ENCODE measurements around the gene LAD1.
A peak's percentile ranks its signal among the peaks of the same experiment; 100 is the strongest.

Gene LAD1

DNA sequence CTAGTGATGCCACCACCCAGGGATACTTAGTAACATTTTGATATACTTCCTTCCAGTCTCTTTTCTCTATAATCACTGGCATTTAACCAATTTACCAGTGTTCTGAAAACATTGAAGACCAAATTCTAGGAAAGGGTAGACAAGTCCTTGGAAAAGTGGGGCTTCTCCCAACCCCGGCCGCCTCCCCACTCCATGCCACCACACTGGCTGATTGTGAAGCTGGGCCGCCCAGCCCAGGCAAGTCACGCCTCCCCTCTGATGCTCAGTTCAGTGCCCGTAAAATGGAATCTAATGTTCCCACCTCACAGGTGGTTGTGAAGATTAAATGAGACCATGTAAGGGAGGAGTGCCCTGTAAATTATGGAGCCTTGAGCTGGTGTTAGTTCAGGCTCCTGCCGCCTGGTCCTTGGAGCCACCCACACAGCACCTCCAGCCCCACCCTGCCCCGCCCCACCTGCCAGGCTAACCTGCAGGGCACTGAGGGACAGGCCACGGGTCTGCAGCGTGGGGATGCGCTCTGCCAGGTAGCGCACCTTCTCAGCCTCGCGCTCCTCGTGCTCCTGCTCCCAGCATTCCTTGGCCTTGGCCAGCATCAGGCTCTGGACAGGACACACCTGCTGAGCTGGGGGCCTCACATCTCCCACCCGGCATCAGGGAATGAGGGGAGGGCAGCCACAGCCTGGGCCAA, 15.1 kb upstream of the LAD1 start:
- DNase-seq: no peak

DNA sequence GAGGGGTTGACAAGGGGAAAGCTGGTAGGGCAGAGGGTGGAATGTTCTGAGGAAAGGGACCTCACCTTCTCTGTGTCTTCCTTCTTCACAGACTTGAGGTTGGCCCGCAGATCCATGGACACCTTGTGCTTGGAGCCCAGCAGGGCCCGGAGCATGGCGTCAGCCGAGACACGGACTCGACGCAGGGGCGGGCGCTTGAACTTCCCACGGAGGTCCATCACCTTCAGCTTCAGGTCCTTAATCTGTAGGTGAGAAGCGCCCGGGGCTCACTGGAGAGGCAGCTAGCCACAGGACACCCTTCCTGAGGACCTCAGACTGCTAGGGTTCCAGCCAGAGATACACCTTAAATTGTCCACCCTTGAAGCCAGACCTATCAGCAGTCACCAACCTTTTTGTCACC, 12.2 kb upstream of the LAD1 start:
- DNase-seq: no peak

DNA sequence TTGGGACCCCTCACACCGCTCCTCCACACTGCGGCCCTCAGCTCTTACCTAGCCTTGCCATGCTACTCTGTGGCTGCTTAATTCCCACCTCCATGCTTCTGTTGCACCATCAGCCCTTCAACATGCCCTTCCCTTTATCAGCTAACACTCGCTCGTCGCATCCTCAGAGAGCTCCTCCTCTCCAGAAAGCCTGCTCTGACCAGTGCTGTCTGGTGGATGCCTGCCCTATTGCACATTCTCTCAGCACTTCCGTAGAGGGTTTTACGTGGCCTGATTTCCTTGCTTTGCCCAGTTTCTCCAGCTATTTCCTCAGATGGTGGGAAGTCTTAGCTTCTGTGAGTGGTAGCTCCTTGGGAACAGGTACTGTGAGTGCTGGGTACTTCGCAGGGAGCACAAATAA, 10.3 kb upstream of the LAD1 start:
- no peak for DNase-seq

DNA sequence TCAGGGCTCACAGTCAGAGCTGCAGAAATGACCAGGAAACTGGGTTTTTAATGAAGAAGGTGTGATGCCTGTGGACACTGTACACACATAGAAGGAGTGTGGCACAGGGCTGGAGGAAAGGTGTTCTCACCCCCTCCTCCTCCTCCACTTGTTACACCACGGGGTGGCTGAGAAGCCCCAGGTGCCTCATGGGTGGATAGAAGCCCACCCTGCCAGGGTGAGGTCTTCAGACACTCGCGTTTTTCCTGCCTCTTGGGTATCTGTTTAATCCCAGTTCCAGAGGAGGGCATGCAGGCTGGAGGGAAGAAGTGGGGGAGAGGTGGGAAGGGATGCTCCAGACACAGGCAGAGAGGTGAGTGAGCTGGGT, 9.7 kb upstream of the LAD1 start:
- DNase-seq: no peak

DNA sequence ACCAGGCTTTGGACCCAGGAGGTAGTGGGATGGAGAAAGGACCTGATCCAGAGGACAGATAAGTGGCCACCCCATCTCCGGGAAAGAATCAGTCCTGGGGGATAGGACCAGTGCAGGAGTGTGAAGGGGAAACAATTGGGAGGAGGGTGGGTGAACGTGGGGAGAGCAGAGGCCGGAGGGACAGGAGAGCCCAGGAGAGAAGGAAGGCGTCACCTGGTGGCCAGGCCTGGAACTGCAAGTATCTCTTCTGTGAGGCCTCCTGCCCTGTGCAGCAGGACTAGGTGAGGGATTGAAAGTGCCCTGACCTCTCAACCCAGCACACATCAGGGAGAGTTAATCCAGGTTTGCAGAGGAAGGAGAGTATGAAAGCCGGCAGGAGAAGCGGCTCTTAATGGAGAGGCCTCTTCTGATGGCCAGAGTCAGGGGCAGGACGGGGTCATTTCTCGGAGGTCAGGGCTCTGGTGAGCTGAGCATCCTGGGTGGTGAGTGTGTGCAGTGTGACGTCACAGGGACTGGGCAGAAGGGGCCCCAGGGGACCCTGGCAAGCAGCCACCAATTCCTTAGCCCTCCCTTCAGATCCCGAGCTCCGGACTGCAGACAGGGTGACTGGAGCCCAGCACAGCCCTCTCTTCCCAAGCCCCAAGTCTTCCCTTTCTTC, 9.2 kb upstream of the LAD1 start:
- DNase-seq: peak; percentile 89

DNA sequence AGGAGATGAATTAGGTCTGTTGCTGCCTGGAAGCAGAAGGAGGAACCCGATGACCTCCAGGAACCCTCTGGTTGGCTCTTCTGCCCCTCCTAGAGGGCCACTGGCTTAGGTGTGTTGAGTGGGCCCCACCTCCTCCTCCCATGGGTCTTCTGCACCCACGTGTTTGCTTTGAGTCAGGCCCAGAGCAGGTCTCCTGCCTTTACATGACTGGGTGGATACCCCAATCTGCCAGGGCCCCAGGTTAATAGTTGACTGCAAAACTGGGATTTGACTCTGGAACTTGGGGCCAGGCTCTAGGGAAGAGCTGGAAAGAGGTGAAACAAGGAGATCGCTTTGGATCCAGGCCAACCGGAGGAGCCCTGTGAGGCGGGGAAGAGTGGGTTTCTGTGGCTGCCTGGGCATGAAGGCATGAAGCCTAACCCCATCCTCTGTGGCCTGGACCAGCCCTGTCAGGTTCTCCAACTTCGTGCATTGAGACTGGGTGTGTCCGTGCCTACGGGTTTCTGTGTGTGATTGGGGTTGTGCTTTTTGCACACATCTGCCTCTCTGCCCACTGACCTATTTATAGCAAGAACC, 7.8 kb upstream of the LAD1 start:
- DNase-seq: no peak

DNA sequence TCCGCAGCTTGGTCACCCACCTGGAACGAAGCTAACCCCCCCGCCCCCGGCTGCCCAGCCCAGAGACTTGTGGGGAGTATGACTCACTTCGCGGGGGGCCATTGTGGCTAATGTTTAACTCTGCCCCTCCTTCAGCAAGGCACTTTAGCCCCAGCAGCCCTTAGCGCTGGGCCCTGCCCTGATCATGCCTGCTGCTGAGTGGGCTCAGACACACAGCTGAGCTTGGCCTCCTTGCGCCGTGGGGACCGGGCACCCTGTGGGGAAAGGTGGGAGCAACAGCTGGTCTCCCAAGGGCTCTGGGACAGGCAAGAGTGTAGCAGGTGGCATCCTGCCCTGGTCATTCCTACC, 6.3 kb upstream of the LAD1 start:
- DNase-seq: no peak

DNA sequence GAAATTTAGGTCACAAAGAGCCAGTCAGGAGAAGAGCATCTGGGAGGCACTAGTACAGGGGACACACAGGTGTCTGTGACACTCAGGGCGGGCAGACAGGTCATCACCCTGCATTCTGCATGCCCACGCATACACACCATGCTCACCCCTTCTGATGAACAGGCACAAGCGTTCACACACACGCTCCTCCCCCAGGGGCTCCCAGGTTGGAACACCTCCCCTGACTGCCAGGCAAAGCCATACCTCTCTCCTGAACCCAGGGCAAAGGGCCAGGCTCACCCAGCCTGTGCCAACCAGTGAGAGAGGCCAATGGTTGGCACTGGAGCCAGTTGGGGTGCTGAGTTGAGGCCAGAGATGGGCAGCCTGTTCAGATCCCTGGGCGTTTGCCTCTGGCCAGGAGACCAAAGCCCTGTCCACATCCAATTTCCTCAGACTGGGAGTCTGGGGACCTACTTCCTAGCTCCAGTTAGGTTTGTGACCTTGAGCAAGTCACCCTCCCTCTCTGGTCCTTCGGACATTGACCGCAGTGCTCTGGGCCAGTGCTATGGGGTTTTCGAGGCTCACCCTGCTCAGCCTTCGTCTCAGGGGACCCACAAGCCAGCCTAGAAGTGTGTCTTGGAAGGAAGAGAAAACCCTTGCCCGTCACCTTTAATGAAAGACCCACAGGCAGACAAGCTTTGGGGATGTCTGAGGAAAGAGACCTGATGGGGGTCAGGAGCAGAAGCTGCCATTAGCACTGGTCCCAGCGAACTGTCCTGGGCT, 5.8 kb upstream of the LAD1 start:
- DNase-seq: no peak

DNA sequence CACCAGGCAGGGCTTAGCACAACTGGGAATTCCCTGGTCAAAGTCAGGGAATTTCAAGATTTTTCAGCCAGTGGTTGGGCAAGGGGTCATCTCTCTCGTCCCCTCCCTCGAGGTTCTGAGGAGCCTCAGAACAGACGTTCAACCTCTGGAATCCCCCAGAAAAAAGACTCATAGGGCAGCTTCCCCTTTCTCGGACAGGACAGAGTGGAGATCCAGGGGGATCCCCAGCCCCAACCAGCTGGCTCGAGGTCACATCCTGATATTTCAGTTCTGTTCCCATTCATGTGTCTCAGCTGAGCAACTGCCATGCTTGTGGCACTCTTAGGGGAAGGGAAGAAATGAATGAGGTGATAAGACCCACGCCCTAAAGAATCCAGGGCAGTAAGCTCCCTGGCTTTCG, 4.9 kb upstream of the LAD1 start:
- peak; percentile 96 for DNase-seq

DNA sequence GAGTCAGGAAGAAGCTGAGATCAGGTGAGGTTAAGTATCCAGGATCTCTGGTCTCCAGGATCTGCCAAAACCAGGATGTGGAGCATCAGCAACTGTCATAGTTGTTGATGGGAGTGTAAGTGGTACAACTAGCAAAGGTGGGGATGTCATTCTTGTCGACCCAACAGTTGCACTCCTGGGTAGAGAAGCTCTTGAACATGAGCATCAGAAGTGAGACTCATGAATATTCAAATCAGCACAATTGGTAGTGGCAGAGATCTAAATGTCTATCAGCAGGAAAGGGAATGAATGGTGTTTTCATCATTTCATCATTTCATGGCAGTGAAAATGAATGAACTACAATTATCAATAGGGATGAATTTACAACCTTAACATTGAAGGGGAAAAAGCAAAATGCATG, 4.2 kb upstream of the LAD1 start:
- DNase-seq: no peak

DNA sequence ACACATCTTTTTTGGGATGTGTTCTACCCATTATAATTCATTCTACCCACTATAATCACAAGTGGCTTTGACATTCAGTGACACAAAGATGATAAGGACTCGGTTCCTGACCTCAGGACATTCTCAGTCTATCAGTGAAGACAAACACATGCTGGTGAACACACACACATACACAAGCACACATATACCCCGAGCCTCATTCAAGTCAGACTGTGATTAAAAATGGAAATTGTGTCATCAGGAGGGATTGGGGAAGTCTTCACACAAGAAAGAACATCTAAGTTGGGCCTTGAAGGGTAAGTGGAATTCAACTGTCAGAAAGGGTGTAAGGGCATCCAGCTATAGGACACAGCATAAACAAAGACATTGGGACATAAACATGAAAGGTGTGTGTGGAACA, 2.6 kb upstream of the LAD1 start:
- peak; percentile 50 for DNase-seq

DNA sequence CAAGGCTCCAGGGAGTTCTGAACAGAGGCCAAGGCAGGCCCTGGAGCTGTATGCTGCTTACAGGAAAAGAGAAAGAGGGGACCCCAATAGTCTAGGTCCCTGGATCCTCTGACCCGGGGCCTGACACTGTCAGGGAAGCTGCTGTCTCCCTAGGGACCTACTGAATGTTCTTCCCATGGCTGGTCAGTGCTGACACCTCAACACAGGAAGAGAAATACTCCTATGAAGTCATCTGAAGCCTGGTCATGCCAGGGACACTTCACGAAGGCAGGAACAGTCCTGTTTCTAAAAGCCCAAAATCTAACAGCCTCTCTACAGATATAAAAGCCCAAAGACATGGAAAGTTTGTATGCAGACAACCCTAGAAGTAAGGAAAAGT, 1.7 kb upstream of the LAD1 start:
- DNase-seq: peak; percentile 25

DNA sequence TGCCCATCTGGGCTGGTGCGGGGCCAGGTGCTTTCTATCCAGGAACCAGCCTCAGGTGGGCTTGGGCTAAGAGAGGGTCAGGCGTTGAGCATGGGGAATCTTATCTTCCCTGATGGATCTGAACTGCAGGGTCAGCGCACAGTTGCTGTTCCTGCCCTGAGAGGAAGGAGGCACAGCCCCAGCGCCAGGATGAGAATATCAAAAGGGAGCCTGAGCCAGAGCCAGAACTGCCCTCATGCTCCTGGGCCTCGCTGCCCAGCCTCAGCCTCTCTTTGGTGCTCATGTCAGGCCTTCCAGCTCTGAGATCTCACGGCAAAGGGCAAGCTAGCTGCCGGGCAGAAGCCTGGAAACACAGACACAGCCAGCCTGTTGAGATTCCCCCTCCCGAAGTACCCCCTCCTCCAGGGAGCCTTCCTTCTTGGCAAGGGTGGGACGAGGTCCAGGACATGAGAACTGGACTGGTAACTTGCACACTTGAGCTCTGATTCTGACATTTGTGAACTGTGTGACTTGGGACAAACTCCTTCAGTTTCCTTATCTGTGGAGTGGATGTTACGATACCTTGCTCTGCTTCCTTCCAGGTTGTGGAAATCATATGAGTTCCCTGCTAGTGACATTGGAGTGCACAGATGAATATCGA, 1.2 kb upstream of the LAD1 start:
- DNase-seq: no peak

DNA sequence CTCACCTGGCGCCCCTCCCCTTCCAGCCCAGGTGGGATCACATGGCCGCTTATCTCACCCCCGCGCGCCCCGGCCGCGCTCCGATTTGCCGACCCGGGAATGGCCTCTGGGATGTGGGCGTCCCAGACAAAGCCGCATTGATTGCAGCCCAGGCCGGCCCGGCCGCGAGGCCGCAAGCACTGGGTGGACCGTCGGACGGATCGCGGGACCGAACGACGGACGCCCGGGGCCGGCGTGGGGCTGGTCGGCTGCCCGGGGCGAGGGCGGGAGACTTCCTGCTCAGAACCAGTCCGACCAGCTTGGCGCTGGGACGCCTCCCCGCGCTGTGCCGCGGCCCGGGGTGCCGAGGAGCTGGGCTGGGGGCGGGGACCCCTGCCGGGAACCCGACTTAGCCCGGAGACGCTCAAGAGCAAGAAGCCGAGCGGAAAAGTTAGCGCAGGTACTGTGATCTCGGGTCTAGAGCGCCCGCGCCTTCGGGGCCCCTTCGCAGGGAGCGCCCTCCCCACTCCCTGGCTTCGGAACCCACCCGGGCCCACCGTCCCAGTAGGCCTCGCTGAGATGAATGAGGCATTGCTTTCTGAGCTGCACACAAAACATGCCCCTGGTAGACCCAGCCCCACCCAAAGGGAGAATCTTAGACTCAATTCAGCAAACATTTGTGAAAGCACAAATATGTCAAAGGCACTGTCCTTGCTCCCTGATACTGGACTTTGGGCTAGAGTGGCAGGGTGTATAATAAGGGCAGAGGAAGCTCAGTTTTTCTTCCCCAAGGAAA, 415 bp upstream of the LAD1 start:
- DNase-seq: peak; percentile 31

DNA sequence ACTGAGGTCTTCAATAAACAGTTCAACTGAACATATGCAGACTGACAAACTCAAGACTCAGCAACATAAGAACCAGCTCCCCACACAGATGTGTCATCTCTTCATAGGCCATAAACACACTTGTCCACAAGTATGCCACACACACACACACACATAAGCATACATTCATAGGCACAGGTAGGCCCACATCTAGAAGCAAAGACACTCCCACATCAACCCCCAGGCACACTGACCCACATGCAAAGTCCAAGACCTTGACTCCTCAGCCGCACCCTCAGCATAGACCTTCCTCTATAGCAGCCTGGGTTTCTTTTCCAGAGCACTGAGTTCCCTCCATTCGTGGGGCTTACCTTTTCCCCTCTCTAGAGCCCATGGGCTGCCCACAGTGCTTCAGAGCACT, 1.4 kb downstream of the LAD1 start:
- DNase-seq: no peak

DNA sequence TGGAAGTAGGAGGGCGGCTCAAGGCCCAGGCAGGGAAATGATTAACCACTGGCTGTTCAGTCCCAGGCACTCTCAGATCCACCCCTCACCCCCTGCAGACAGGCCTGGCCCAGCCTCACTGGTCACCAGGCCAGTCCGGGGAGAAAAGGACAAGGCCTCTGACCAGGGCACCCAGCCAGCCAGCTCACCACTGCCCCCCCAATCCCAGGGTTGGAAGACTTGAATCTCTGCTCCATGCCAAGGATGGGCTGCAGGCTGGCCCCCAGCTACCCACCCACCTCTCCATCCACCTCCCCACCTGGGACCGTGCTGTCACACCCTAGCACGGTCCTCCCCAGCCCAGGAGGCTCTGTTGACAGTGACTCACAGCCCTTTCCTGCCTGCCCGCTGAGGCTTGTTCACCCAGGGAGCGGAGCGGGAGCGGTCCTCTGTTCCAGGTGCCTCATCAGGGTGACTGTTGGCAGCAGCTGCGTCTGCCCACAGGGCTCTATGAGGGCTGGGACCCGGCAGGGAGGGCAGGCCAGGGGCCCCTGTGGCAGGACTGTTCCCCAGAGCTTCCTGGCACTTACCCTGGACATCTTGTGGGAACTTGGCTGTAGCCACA, 2.2 kb downstream of the LAD1 start:
- DNase-seq: no peak

DNA sequence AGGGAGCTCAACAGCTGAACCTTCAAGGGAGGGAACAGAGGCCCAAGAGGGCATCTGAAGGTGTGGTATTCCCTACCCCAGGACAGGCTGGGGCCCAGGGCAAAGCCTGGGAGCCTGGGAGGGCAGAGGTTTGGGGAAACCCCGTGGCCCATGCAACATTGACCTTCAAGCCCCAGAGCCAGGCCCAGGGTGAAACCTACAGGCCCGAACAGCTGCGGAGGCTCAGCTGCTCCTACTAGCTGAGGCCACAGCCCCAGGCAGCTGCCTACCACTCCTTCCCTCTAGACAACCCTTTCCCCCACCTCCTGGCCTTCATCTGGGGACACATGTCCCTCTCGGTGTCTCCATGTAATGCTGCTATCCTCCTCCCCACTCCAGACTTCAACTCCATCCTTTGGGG, 3.2 kb downstream of the LAD1 start:
- no peak for DNase-seq

DNA sequence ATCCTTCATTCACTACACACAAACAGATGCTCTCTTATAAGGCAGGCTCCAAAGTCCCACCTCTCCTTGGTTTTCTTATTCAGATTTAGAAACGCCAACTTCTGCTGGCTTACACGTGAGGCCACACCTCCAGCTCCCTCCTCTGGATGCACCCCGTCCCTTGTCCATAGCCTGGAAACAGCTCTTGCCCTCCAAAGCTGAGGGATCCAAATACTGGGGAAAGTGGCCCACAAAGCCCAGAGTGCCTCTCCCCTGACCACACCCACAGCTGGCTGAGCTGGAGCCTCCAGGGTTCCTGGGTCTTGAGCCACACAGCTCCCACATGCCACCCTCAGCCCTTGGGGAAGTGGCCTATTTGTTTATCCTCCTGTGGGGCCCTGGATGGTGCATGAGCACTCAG, 4.5 kb downstream of the LAD1 start:
- no peak for DNase-seq

DNA sequence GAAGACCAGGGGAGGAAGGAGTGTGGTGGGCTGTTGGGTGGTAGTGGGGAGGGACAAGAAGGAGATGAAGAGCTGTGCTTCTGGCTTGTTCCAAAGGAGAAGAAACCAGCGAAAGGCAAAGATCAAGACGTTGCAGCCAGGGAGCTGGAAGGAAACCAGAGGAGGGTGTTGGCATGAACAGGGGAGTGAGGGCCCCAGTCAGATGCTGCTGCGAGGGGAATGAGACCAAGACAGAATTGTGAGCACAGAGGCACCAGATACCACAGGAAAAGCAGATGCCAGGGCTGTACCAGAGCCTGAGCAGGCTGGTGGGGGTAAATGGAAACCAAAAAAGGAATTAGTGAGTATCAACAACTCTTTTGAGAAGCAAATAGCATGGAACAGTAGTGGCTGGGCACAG, 6.0 kb downstream of the LAD1 start:
- no peak for DNase-seq

DNA sequence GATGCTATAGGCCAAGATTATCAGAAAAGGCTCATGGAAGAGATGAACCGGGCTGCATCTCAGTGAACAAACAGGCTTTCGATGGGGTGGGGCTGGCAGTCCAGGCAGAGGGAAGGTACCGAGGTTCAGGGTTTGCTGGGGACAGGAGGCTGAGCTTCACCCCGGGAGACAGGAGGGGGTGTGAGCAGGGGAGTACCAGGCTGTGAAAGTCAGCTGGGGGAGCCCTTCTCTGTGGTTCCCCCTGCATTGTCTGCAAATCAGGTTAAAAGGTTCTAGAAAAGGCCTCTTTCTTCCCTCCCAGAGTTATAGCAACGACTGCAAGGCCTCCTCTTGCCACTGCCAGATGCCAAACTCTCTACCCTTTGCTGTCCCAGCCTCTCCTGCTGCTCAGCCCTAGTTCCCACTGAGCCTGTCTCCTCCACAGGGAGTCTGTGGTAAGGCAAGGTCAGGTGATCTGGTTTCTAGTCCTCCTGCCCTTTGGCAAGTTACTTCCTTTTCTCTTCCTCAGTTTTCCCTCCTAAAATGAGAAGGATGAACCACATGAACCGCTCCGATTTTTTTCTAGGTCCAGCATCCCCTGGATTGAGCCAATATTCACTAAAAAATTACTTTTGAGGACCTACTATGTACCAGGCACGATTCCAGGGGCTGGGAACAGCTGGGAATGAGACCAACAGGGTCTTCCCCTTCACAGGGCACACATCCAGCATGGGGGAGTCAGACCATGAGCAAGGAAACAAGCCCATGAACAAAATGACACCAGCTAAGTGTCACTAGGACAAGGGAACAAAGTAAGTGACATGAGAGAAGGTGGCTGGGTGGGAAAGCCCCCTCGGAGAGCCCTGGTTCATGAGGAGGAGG, 7.2 kb downstream of the LAD1 start:
- no peak for DNase-seq

DNA sequence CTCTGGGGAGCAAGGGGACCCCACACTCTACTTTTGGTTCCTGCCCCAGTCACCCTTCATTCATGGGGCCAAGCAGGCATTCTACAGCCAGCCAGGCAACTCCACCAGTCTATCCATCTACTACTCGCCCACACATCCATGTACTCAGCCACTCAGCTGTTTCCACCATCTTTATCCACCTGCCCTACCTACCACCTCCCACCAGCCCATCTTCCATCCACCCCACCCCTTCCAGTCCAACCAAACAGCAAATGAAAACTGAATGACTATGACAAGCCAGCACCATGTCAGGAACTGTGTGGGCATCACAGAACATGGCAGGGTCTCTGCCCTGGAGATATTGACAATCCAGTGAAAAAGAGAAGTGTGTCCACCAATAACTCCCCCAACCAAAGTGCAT, 7.9 kb downstream of the LAD1 start:
- DNase-seq: no peak
